ENCODE data around the gene TGFBR3.

Gene TGFBR3

GRCh38 chr1:91707890-91708218 is 178.1 kb downstream of the TGFBR3 start:
- Histone ChIP-seq H3K4me3 (ENCODE audit: low read depth, low read length, poor library complexity, severe bottlenecking) (no peak overlapping the region), H3K9me2 (ENCODE audit: low read depth, low read length) (no peaks in the 10 kb centered on the region), H3K9ac (ENCODE audit: low read length) (no peak overlapping the region), H4K20me1 (ENCODE audit: insufficient read depth, low read length) (no peaks in the 10 kb centered on the region), H3K36me3 (ENCODE audit: insufficient read depth, low read length) (no peaks in the 10 kb centered on the region), H3K9me3 (ENCODE audit: low read length) (no peaks in the 10 kb centered on the region), H3K4me1 (ENCODE audit: insufficient read depth, low read length, severe bottlenecking) (no peaks in the 10 kb centered on the region), H3K4me2 (ENCODE audit: low read length) (no peak overlapping the region), H2AFZ (ENCODE audit: low read length) (no peak overlapping the region), H3F3A (ENCODE audit: insufficient read depth, low read length) (no peaks in the 10 kb centered on the region; the same call in 1 of the 2 replicates), H3K27ac (ENCODE audit: low read depth, low read length, poor library complexity, severe bottlenecking) (no peak overlapping the region), H3K79me2 (ENCODE audit: insufficient read depth, low read length) (no peaks in the 10 kb centered on the region), H3K27me3 (ENCODE audit: insufficient read depth, low read length) (no peaks in the 10 kb centered on the region)
- TF ChIP-seq CTCF (IDR thresholded peaks at IDR 0.05; ENCODE audit: low read length) (no peak), EZH2 (IDR thresholded peaks at IDR 0.05; ENCODE audit: borderline replicate concordance, low read length) (no peak)

GRCh38 chr1:91707114-91707889 is 178.6 kb downstream of the TGFBR3 start:
- Histone ChIP-seq H3F3A (ENCODE audit: insufficient read depth, low read length) (no peaks in the 10 kb centered on the region), H2AFZ (ENCODE audit: low read length) (no peak overlapping the region), H3K27me3 (ENCODE audit: insufficient read depth, low read length) (no peaks in the 10 kb centered on the region), H3K79me2 (ENCODE audit: insufficient read depth, low read length) (no peaks in the 10 kb centered on the region), H3K9me3 (ENCODE audit: low read length) (no peaks in the 10 kb centered on the region), H4K20me1 (ENCODE audit: insufficient read depth, low read length) (no peaks in the 10 kb centered on the region), H3K9me2 (ENCODE audit: low read depth, low read length) (no peaks in the 10 kb centered on the region), H3K4me3 (ENCODE audit: low read depth, low read length, poor library complexity, severe bottlenecking) (no peak overlapping the region), H3K36me3 (ENCODE audit: insufficient read depth, low read length) (no peaks in the 10 kb centered on the region), H3K9ac (ENCODE audit: low read length) (no peak overlapping the region), H3K27ac (ENCODE audit: low read depth, low read length, poor library complexity, severe bottlenecking) (no peak overlapping the region), H3K4me2 (ENCODE audit: low read length) (no peak overlapping the region), H3K4me1 (ENCODE audit: insufficient read depth, low read length, severe bottlenecking) (no peaks in the 10 kb centered on the region)
- TF ChIP-seq EZH2 (IDR thresholded peaks at IDR 0.05; ENCODE audit: borderline replicate concordance, low read length) = no peak
- TF ChIP-seq CTCF (IDR thresholded peaks at IDR 0.05; ENCODE audit: low read length) = no peak

- no peak overlapping the region for H3K4me2 ChIP-seq (ENCODE audit: low read length)
- TF ChIP-seq CTCF (IDR thresholded peaks at IDR 0.05; ENCODE audit: low read length) = no peak
- TF ChIP-seq EZH2 (IDR thresholded peaks at IDR 0.05; ENCODE audit: borderline replicate concordance, low read length) = no peak
Measured at GRCh38 chr1:91706140-91706957, 179.6 kb downstream of the TGFBR3 start.

More at GRCh38 chr1:91706140-91706957, 179.6 kb downstream of the TGFBR3 start:
- H3K36me3 ChIP-seq (ENCODE audit: insufficient read depth, low read length) = no peaks in the 10 kb centered on the region
- no peak overlapping the region for H3K9ac ChIP-seq (ENCODE audit: low read length)
- H3K4me1 ChIP-seq (ENCODE audit: insufficient read depth, low read length, severe bottlenecking) = no peaks in the 10 kb centered on the region
- no peaks in the 10 kb centered on the region for H3K79me2 ChIP-seq (ENCODE audit: insufficient read depth, low read length)
- H3K4me3 ChIP-seq (ENCODE audit: low read depth, low read length, poor library complexity, severe bottlenecking) = no peak overlapping the region
- H3K9me2 ChIP-seq (ENCODE audit: low read depth, low read length) = no peaks in the 10 kb centered on the region
- H4K20me1 ChIP-seq (ENCODE audit: insufficient read depth, low read length) = no peaks in the 10 kb centered on the region
- no peaks in the 10 kb centered on the region for H3F3A ChIP-seq (ENCODE audit: insufficient read depth, low read length)
- H3K27me3 ChIP-seq (ENCODE audit: insufficient read depth, low read length) = no peaks in the 10 kb centered on the region
- no peak overlapping the region for H3K27ac ChIP-seq (ENCODE audit: low read depth, low read length, poor library complexity, severe bottlenecking)
- H2AFZ ChIP-seq (ENCODE audit: low read length) = no peak overlapping the region
- no peaks in the 10 kb centered on the region for H3K9me3 ChIP-seq (ENCODE audit: low read length)
